Stomach smooth muscle (tissue), 2 donors: ENCODE measurements around the gene CCR6.
"Not testable (repeated sequence)": the region's sequence is repeated elsewhere in the genome, so short reads cannot be mapped to it uniquely, and the experiment has no call there.

Experiments used
- H3K27ac ChIP-seq: one replicate; pipeline ENCODE4 v1.7.0; 2013; ENCODE audit warnings: mild to moderate bottlenecking, low read length, inconsistent platforms
- H3K27me3 ChIP-seq, 2 donors: one replicate each; pipeline ENCODE4 v1.7.0; 2013; ENCODE audit warnings: low read length in 2 of 2; ENCODE audit not compliant: insufficient read depth in 2 of 2, control insufficient read depth in 1 of 2
- H3K36me3 ChIP-seq, 2 donors: one replicate each; pipeline ENCODE4 v1.7.0; 2013; ENCODE audit warnings: low read length in 2 of 2; ENCODE audit not compliant: control insufficient read depth in 2 of 2, insufficient read depth in 2 of 2
- H3K4me1 ChIP-seq: one replicate; pipeline ENCODE4 v1.7.0; 2013; ENCODE audit warnings: low read length; ENCODE audit not compliant: control insufficient read depth, insufficient read depth
- H3K4me3 ChIP-seq, 2 donors: one replicate each; pipeline ENCODE4 v1.7.0; 2013; ENCODE audit warnings: low read length in 2 of 2
- H3K9ac ChIP-seq, 2 donors: one replicate each; pipeline ENCODE4 v1.7.0; 2013; ENCODE audit warnings: low read length in 2 of 2, mild to moderate bottlenecking in 1 of 2
- H3K9me3 ChIP-seq, 2 donors: one replicate each; pipeline ENCODE4 v1.7.0; 2013; ENCODE audit warnings: low read length in 2 of 2; ENCODE audit not compliant: control insufficient read depth in 2 of 2
- donor health status: healthy.
- donor health status: Pancreatic carcinoma.

The CCR6 gene

DNA sequence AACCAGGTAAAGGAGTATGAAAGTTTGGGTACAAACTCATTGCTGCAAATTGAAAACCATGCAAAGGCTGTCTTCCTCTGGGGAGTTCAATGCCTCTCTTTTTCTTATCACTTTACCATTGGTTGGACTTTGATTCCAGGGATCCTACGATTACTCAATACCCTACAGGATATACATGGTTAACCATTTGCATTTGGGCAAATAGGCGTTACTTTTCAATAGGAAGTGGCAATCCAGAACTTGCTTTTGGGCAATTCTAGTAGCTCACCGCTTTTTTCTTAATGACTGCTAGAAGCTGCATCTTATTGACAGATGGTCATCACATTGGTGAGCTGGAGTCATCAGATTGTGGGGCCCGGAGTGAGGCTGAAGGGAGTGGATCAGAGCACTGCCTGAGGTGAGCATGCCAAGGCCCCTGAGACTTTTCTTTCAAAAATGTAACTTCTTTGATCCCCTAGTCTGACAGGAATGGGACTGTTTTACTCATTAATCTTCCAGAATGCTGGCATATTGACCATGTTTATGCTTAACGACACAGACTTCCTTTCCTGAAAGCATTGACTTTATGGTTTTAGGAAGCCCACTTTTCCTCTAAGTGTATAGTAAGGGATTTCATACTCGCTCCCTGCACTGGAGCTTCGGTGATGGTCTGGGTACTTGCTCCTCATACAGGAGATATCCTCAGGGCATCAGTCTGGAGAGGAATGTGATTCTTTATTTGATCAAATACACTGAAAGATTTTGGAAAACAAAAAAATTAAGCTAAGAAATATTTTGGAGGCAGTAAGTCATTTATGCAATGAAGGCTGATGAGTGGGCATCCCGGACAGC, at the start of gene CCR6:
CCR6 (plus strand) TSS at position 270 of the 831 bp plus-strand sequence. CDS start 13,039 bp downstream, outside the sequence.
- no peaks in the 10 kb centered on the region for H3K9me3 ChIP-seq
- H3K9ac ChIP-seq: no peak within 1 kb of the TSS
- no peak within 1 kb of the TSS for H3K27ac ChIP-seq
- no peak within 1 kb of the TSS for H3K4me3 ChIP-seq
- no peaks in the 10 kb centered on the region for H3K27me3 ChIP-seq
- H3K36me3 ChIP-seq: no peaks in the 10 kb centered on the region
- H3K4me1 ChIP-seq: no peaks in the 10 kb centered on the region

DNA sequence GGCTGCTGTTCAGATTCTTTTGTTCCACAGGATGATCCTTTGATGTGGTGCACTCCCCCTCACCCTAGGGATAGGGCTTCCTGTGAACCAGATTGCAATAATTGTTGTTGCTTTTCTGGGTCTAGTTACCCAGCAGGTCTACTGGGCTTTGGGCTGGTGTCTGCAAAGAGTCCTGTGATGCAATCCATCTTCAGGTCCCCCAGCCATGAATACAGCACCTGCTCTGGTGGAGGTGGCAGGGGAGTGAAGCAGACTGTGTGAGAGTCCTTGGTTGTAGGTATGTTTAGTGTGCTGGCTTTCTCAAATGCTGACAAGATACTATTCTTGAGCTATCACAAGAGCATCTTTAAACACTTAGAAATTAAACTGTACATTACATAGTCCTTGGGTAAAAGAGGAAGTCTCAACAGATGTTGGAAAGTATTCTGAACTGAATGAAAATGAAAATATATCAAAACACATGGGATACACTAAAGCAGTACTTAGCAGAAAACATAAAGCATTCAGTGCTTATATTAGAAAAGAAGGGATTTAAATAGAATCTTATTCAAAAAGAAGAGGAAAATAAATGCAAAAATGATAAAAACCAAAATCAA, 49.1 kb upstream of the CCR6 start:
- Histone ChIP-seq H3K9ac (no peak overlapping the region), H3K4me1 (no peaks in the 10 kb centered on the region)

DNA sequence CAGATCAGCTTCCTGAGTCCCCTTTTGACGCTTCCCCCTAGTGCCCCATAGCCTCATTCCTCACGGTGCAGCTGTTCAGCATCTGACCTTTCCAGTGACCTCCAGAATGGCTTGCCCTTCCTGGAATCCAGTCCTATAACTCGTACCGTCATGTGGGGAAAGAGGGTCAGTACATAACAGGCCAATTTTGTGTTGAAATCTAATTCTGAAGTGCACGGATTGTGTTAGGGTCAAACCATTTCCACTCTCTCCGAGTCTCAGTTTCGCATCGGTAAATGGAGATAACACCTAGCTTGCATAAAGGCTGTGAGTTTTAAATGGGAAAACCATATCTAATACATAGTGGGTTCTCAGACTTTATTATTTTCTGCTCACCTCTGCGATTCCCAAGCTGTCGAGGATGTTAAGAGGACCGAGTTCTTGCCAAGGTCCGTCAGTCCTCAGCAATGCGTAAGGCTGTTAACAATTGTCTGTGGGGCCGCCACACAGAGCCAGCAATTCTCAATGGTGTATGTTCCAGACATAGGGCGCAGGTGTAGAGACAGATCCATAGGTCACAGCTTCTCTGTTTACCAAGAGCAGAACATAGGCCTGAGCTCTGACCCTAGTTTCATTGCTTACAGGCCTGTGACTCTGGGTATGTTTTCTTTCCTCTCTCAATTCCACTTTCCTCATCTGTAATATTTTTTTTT, 45.5 kb upstream of the CCR6 start:
- Histone ChIP-seq H3K36me3 (no peaks in the 10 kb centered on the region), H3K4me3 (no peak overlapping the region), H3K9ac (no peak overlapping the region), H3K27ac (no peak overlapping the region), H3K9me3 (no peaks in the 10 kb centered on the region), H3K27me3 (no peaks in the 10 kb centered on the region), H3K4me1 (no peaks in the 10 kb centered on the region)

More for the DNA sequence above, 49.1 kb upstream of the CCR6 start:
- H3K36me3 ChIP-seq: no peaks in the 10 kb centered on the region
- no peaks in the 10 kb centered on the region for H3K9me3 ChIP-seq
- no peak overlapping the region for H3K4me3 ChIP-seq
- no peak overlapping the region for H3K27ac ChIP-seq
- no peaks in the 10 kb centered on the region for H3K27me3 ChIP-seq

DNA sequence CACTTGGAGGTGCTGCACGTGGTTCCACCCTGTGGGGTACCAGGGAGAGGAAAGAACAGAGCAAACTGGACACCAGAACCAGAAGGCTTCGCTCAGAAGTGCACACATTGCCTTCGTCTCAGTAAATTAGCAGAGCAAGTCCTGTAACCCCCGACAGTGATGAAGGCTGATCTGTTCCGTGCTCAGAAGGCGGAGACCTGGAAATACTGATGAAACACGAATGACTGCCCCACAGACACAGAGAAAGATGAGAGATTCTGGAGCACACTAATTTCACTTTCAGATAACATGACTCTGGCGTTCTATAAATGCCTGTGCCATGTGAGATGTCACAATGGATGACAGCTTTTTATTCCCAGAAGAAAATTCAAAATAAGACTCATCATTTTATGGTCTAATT, 44.2 kb upstream of the CCR6 start:
- Histone ChIP-seq H3K27ac (no peak overlapping the region), H3K4me1 (no peaks in the 10 kb centered on the region), H3K4me3 (no peak overlapping the region), H3K27me3 (no peaks in the 10 kb centered on the region), H3K9me3 (no peaks in the 10 kb centered on the region), H3K36me3 (no peaks in the 10 kb centered on the region), H3K9ac (no peak overlapping the region)

DNA sequence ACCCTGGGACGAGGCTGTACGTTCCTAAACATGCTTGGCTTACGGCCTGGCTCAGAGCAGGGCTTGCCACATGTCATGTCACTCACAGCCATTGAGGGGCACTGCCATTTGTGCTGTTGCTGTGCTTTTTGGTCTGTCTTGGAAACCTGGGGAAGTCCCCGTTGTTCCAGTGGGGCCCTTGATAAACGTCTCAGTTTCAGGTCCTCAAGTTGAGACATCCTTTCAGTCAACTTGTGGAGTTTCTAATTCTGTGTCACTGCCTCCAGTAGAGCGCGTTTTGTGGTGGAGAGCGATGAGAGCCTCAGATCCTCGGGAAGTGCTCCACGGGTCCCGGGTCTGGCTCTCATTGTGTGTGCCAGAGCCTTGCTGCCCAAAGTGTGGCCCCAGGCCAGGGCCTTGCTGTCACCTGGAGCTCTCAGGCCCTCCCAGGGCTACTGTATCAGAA, 43.0 kb upstream of the CCR6 start:
- Histone ChIP-seq H3K4me1 (no peaks in the 10 kb centered on the region), H3K27me3 (no peaks in the 10 kb centered on the region), H3K9me3 (no peaks in the 10 kb centered on the region), H3K36me3 (no peaks in the 10 kb centered on the region), H3K4me3 (no peak overlapping the region), H3K27ac (no peak overlapping the region), H3K9ac (no peak overlapping the region)

DNA sequence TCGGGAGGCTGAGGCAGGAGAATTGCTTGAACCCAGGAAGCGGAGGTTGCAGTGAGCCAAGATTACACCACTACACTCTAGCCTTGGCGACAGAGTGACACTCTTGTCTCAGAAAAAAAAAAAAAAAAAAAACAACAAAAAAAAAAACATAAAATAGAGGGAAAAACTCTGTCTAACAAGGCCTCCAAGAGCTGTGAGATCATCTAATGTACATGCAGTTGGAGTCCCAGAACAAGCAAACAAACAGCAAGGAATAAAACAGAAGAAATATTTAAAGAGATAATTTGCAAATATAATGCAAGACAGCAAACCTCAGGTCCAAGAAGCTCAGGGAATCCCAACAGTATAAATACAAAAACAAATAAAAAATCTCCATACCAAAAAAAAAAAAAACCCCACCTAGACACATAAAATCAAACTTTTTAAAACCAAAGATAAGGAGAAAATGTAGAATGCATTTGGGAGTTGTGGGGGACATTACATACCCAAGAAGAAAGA, 35.0 kb upstream of the CCR6 start:
- H3K36me3 ChIP-seq: no peaks in the 10 kb centered on the region
- H3K4me3 ChIP-seq: no peak overlapping the region
- H3K4me1 ChIP-seq: no peaks in the 10 kb centered on the region
- H3K27me3 ChIP-seq: no peaks in the 10 kb centered on the region
- H3K27ac ChIP-seq: no peak overlapping the region
- no peaks in the 10 kb centered on the region for H3K9me3 ChIP-seq
- H3K9ac ChIP-seq: no peak overlapping the region

DNA sequence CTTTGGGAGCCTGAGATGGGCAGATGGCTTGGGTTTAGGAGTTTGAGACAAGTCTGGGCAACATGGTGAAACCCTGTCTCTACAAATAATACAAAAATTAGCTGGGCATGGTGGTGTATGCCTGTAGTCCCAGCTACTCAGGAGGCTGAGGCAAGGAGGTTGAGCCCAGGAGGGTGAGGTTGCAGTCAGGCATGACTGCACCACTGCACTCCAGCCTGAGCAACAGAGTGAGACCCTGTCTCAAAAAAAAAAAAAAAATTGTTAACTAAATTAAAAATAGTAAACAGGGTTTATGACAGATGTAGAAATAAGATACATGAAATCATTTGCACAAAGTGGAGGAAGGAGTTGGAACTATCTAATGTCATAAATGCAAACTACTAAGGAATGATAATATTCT, 34.2 kb upstream of the CCR6 start:
- not testable (repeated sequence) for H3K4me1 ChIP-seq, H3K9ac ChIP-seq, H3K4me3 ChIP-seq, H3K27me3 ChIP-seq, H3K27ac ChIP-seq, H3K9me3 ChIP-seq, H3K36me3 ChIP-seq

DNA sequence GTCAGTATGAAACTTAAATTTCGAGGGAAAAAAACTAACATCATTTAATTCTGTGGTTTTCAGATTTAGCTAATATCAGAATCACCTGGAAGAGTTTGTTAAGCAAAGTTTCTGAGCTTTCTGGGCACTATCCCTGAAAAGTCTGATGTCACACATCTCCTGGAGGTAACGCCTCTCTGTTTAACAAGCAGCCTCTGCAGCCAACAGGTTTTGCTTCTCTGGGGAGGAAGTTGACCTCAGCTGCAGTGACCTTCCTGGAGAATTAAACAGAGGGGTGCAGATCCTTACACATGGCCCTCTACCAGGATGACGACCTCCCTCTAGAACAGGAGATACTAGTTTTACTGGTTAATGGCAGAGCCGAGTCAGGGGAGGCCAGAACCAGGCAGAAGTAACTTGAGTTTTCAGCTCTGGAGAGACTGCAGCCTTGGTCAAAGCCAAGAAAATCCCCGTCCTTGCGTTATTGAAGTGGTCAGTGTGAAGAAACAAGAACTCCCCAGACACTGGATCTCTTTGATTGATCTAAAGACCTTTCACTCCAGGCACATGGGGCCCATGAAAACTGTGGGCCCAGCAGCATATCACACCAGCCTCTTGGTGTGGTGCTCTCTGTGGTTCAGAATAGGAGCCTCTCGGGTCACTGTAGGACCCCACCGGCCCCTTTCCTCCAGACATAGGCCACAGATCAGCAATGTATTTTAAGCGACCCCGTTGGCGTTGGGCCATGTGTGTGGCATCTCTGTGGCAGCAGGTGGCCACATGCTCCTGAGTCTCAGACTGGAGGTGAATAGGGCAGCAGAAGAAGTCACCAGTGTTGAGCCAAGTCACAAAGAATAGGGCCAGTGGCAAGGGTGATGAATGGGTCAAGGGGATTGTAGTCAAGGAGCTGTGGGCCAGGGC, 33.4 kb upstream of the CCR6 start:
- no peaks in the 10 kb centered on the region for H3K27me3 ChIP-seq
- no peak overlapping the region for H3K9ac ChIP-seq
- no peaks in the 10 kb centered on the region for H3K36me3 ChIP-seq
- H3K4me1 ChIP-seq: no peaks in the 10 kb centered on the region
- H3K4me3 ChIP-seq: no peak overlapping the region
- no peaks in the 10 kb centered on the region for H3K9me3 ChIP-seq
- H3K27ac ChIP-seq: no peak overlapping the region

DNA sequence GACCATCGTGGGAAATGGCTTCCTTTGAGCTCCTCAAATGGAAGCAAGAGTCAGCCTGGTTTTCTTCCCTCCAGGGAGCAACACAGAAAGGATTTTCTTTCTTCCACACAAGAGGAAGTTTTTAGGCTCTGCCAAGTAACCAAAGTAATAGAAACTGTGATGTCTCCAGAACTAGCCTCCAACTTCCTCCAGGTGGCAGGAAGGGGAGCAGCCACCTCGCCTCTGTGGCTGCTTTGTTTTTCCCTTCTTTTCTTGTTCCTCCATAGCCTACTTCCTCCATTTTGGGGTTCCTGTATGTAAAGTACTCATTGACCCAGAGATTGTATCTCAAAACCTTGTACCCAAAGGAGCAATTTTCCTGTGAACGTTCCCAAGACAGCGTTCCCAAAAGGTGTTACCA, 32.7 kb upstream of the CCR6 start:
- Histone ChIP-seq H3K4me3 (no peak overlapping the region), H3K27ac (no peak overlapping the region), H3K36me3 (no peaks in the 10 kb centered on the region), H3K9ac (no peak overlapping the region), H3K27me3 (no peaks in the 10 kb centered on the region), H3K9me3 (no peaks in the 10 kb centered on the region), H3K4me1 (no peaks in the 10 kb centered on the region)
